Tibial nerve (tissue), 4 donors: ENCODE results near the gene KIAA1217.

Experiments used
- EP300 ChIP-seq, 2 donors: sonication (generic); formaldehyde crosslinking; IDR thresholded peaks; one replicate each; pipeline ENCODE4 v1.6.1; 2017; ENCODE audit warnings: antibody characterized with exemption in 2 of 2, mild to moderate bottlenecking in 1 of 2
- TF ChIP-seq, protein P1 (sequence below), 5 experiments: fragments of 200-600 bp in 3 of 5; fragments of 450-650 bp in 2 of 5; sonication (generic) in 3 of 5; IDR thresholded peaks; one replicate each; pipeline ENCODE4 v1.5.1; 2016 to 2019; ENCODE audit warnings: antibody characterized with exemption in 5 of 5, mild to moderate bottlenecking in 3 of 5, moderate library complexity in 2 of 5

- no peak for TF ChIP-seq EP300 (IDR thresholded peaks at IDR 0.05)
- TF ChIP-seq, protein P1, sequence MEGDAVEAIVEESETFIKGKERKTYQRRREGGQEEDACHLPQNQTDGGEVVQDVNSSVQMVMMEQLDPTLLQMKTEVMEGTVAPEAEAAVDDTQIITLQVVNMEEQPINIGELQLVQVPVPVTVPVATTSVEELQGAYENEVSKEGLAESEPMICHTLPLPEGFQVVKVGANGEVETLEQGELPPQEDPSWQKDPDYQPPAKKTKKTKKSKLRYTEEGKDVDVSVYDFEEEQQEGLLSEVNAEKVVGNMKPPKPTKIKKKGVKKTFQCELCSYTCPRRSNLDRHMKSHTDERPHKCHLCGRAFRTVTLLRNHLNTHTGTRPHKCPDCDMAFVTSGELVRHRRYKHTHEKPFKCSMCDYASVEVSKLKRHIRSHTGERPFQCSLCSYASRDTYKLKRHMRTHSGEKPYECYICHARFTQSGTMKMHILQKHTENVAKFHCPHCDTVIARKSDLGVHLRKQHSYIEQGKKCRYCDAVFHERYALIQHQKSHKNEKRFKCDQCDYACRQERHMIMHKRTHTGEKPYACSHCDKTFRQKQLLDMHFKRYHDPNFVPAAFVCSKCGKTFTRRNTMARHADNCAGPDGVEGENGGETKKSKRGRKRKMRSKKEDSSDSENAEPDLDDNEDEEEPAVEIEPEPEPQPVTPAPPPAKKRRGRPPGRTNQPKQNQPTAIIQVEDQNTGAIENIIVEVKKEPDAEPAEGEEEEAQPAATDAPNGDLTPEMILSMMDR (IDR thresholded peaks at IDR 0.05): no peak
Measured at GRCh38 chr10:24442234-24442633, 233.3 kb downstream of the KIAA1217 start.
